ENCODE results near the gene POLR2L.

Gene POLR2L

DNA sequence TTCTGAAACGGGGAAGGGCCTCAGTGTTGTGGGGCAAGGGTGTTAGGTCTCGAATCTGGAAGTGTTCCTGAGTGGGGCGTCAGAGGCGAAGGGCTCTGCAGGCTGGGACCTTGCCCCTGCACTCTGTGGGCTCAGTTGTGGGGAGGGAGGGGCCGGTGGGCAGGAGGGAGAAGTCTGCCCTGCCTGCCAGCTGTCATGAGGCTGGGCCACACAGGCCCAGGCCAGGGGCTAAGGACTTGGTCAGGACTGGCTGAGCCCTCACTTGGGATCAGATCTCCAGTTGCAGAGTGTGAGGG is 14.5 kb downstream of the POLR2L start, which contains the start of gene CRACR2B:
Gene CRACR2B (plus strand): TSS at position 23 of the 296 bp plus-strand sequence. CDS start 689 bp downstream, outside the sequence.
- DNase-seq (ENCODE audit: low read depth in 2 of 3, low spot score in 1 of 3) = no peak

DNA sequence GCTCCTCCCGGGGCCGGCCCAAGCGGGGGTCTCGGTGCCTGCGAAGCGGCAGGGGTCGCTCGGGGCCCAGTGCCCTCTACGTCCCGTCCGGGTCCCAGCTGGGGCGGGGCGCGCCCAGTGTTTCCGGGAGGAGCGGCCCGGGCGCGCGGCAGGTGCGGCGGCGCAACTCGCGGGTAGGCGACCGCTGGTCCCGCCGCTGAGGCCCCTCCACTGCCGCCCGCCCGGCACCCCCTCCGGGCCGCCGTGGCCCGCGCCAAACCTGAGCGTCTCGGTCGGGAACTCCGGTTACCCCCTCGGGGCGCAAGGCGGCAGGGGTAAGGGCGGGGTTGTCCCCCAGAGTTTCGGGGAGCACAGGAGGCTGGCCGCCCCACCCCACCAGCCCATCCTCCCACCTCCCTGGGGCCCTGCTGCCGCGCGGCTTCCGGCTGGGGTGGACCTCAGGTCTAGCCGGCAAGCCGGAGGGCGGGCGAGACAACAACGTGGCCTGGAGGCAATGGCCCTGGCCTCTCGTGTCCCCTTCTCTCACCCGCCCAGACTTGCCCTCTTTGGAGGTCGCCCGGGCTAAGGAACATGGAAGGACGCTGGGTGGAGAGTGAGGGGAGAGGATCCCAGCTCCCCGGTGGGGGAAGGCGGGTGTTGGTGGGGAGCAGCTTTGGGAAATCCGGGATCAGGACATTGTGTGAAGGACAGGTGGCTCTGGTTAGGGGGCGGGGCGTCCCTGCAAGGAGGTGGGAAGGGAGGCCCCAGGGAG is 15.0 kb downstream of the POLR2L start:
- DNase-seq (ENCODE audit: low read depth in 2 of 3, low spot score in 1 of 3) = no peak

DNA sequence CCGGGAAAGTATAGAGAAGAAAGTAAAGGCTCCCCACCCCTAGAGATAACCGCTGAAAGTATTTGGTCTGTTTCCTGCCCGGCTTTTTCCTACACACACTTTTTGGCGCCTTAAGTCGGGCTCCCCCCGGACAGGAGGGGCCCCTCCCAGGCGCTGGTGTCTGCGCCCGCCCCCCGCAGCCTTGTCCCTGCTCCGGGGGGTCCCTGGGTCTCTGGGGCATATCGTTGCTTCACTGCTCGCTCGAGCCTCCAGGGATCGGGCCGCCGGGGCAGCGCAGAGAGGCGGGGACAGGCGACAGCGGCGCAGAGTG is 15.5 kb downstream of the POLR2L start:
- DNase-seq (ENCODE audit: low read depth in 2 of 3, low spot score in 1 of 3) = no peak

DNA sequence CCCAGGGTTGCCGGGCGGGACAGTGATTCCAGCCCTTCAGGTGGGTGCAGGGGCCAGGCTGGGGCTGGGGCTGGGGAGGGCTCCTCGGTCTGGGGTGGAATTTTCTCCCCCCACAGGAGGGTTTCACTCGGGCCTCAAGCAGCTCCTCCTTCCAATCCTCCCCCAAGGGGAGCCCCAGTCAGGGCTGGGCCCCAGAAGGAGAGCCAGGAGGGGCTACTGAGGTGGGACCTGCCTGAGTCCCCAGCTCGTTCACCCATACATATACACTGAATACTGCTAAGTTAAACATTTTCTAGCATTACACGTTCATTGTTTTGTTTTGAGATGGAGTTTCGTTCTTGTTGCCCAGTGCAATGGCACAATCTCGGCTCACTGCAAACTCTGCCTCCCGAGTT is 16.1 kb downstream of the POLR2L start:
- no peak for DNase-seq (ENCODE audit: low read depth in 2 of 3, low spot score in 1 of 3)

DNA sequence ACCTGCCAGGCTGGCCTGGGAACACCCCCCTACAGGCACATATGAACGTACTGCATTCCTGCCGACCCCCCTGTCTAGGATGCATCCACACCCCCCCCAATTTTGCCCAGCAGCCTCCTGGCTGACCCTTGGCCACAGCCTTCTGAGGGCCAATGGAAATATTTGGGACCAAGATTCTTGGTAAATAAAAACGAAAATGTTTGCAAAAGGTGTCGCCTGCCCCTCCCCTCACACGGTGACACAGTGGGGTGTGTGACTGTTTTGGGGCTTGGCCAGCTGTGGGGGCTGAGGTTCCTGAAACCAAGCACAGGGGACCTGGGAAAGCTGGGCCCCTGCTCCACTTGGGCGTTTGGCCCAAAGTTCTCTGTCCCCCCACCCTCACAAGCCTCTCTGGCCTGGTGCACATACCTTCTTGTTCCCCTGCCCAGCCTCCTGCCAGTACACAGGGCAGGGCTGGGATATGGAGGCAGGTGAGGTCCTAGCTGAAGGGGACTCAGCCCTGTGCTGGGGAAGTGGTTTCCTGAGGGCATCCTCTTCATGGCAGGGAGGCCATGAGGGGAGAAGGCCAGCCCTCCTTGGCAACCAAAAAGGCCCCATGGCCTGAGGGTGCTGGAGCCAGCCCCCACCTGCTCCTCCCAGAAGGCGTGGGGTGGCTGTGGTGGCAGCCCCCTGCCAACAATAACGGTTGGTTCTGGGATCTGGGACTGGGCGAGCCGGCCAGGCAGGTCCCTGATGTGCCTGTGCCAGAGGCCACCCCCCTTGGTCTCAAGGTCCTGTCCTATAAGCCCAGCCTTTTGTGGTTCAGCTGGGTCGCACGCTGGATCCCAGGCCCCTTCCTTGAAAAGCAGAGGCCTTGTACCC is 16.7 kb downstream of the POLR2L start:
- DNase-seq (ENCODE audit: low read depth in 2 of 3, low spot score in 1 of 3) = no peak

DNA sequence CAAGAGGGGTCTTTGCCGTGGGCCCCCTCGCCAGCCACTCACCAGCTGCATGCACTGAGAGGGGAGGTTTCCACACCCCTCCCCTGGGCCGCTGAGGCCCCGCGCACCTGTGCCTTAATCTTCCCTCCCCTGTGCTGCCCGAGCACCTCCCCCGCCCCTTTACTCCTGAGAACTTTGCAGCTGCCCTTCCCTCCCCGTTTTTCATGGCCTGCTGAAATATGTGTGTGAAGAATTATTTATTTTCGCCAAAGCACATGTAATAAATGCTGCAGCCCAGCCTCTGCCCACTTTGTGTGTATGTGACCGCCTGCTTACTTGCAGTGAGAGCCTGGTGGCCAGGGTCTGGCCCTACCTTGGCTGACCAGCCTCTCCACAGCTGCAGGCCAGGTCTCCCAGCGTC is 17.4 kb downstream of the POLR2L start:
- DNase-seq (ENCODE audit: low read depth in 2 of 3, low spot score in 1 of 3) = no peak

DNA sequence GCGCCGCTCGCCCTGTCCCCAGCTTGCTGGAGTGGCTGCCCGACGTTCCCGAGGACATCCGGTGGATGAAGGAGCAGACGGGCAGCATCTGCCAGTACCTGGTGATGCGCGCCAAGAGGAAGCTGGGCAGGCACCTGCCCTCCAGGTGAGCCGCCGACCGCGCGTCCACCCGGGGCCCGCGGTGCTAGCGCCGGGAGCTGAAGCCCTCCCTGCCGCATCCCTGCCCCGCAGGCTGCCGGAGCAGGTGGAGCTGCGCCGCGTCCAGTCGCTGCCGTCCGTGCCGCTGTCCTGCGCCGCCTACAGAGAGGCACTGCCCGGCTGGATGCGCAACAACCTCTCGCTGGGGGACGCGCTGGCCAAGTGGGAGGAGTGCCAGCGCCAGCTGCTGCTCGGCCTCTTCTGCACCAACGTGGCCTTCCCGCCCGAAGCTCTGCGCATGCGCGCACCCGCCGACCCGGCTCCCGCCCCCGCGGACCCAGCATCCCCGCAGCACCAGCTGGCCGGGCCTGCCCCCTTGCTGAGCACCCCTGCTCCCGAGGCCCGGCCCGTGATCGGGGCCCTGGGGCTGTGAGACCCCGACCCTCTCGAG is 17.9 kb downstream of the POLR2L start:
- DNase-seq (ENCODE audit: low read depth in 2 of 3, low spot score in 1 of 3) = no peak

DNA sequence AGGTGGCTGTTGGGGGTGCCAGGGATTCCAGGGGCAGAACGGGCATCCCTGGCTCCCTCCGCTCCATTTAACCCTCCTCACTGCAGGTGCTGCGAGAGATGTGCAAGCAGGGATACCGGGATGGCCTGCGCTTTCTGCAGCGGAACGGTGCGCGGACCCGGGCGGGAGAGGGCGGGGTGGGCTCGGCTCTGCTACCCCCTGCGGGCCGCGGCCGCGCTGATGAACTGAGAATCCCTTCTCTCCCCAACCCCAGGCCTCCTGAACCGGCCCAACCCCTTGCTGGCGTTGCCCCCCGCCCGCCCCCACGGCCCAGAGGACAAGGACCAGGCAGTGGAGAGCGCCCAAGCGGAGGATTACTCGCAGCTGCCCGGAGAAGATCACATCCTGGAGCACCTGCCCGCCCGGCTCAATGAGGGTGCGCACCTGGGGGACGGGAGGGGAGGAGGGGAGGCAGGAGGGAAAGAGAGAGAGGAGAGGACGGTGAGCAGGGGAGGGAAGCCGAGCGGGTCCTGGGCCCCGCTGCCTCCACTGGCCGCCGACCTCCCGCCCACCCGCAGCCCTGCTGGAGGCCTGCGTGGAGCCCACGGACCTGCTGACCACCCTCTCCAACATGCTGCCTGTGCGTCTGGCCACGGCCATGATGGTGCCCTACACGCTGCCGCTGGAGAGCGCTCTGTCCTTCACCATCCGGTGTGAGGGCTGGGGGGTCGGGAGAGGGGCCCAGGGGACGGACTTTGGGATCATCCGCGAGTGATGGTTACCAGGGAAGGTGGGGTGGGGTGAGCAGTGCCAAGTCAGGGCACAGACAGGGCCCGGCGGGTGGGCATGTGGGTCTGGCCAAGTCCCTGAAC is 18.7 kb downstream of the POLR2L start:
- no peak for DNase-seq (ENCODE audit: low read depth in 2 of 3, low spot score in 1 of 3)

DNA sequence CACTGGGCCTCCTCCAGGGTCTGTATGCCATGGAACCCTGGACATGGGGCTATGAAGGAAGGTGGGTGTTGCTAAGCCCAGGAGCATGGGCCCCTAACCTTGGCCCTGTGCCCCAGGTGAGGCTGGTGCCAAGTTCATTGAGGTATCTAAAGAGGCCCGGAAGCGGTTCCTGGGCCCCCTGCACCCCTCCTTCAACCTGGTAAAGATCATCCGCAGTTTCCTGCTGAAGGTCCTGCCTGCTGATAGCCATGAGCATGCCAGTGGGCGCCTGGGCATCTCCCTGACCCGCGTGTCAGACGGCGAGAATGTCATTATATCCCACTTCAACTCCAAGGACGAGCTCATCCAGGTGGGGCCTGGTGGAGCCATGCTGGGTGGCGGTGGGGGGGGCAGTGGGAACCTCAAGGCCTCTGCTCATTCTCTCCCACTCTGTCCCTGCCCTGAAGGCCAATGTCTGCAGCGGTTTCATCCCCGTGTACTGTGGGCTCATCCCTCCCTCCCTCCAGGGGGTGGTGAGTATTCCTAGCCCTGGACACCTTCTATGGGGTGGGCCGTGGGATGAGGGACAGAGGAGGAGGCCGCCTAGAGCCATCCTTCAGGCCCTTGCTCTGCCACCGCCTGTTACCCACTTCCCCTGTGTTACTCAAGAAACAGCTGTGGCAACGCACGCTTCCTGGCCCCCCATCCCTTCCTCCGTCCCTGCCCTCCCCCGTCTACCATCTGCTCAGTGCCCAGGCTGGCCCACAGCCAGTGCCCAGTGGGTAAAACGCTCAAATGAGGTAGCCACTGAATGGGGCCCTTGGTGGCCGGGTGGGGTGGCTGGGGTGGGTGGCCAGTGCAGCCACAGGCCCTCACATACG is 20.6 kb downstream of the POLR2L start:
- no peak for DNase-seq (ENCODE audit: low read depth in 2 of 3, low spot score in 1 of 3)

DNA sequence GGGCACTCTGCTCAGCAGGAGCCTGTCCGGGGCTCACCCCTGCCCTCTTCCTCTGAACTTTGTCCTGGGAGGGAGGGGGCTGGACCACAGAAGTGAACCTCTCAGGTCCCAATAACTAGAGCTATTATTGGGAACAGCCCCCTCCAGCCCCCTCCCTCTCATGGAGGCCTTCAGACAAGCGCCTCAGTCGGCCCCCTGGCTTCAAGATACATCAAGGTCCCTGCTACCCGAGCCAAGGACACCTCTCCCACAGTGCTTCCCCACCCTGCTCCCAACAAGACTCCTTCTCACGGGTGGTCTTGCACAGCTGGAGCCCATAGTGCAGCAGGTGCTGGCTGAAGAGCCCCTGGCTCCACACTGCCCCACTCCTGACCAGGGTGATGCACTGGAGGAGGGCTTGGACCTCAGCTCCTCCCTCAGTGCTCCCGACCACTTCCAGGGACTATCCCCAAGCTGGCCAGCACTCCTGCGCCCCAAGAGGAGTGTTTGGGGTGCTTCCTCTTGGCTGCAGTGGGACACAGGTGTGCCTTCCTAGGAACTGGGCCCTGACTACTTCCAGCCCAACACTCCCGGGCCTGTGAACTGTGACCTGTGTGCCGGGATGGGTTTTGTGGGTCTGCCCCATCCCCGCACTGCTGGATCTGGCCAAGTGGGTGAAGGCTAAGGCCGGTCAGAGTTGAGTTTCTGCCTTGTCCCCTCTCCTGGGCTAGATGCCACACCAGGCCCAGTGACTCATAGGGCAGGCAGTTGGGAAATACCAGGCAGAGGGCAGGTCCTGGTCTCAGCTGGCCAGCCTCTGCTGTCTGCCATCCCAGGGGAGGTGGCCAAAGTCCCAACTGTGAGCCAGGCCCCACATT is 21.4 kb downstream of the POLR2L start:
- DNase-seq (ENCODE audit: low read depth in 2 of 3, low spot score in 1 of 3) = no peak

DNA sequence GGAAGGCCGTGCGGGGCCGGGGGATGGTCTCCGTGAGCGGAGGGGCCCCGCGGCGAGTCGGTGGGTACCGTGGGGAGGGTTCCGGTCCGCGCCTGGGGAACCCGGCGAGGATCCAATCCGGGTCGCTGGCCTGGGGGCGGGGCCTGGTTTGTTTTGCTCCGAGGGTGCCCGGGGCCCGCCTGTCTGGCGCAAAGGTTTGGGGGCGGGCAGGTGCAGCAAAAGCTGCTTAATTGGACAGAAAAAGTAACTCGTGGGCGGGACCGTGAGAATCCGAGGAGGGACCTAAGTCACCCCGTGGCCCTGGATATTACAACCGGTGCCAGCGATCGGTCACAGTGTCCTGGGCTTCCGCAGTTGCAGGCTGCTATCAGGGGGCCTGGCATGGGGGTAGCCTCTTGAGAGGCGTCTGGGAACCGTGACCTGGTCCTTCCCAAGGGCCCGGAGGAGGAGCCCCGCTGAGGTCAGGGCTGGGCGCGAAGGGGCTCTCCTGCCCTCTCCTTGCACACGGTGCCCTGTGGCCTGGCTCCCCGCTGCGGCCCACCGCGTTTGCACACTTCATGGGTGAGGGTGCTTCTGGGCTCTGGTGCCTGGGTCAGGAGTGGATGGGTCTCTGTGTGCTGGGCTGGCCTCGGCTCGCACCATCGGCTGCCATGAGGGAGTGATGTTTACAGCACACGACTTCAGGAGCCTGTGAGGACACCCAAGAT is 22.2 kb downstream of the POLR2L start:
- peak; percentile 85 to 88 (median 88) for DNase-seq (ENCODE audit: low read depth in 2 of 3, low spot score in 1 of 3)

DNA sequence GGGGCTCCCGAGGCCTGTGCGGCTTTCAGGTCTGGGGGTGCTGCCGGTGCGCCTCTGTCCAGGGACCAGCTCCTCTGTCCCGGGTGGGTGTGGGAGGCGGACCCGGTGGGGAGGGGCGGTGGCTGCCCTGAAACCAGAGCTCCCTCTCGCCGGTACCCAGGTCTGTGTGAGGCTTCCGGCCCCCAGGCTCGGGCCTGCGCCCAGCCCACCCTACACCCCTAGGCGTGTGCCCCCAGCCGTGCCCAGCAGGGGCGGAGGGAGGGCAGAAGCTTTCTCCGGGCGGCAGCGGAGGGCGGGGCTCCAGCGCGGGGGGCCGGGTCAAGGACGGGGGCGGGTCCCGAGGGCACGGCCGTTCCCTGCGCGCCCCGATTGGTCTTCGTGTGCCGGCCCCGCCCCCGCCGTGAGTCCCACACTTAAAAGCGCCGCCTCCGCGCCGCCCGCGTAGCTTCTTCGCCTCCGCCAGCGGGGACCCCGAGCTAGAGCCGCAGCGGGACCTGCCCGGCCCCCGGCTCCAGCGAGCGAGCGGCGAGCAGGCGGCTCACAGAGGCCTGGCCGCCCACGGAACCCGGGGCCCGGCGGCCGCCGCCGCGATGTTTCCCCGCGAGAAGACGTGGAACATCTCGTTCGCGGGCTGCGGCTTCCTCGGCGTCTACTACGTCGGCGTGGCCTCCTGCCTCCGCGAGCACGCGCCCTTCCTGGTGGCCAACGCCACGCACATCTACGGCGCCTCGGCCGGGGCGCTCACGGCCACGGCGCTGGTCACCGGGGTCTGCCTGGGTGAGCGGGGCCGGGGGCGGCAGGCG is 23.0 kb downstream of the POLR2L start:
- DNase-seq (ENCODE audit: low read depth in 2 of 3, low spot score in 1 of 3) = peak; percentile 78 to 91 (median 84)

DNA sequence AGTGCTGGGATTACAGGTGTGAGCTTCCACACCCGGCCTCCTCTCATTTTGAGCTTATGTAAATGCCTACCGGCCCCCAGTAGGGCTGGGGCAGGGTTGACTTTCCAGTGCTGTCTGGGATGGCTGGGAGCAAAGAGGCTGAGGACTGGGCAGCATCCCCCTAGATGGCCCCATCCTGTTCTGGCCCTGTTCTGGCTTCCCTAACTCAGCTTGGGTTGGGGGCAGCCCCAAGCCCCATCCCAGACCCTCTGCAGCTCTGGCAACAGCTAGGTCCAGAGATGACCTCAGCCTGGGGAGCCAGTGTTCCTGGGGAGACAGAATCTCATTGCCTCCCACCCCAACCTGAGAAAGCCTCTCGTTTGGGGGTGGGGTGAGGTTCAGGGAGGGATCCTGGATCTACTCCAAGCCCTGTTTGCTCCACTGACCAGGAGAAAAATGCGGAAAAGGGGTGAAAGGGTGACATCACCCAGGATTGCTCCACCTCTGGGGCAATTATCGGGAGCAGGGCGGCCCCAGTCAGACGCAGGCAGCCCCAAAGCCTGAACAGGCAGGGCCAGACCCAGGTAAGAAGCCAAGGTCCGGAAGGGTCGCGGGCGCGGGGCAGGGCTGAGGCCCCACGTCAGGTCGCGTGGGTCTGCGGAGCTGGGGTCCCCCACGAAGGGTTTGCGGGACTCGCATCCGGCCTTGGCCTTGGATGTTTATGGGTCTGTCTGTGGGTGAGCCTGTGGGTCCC is 23.8 kb downstream of the POLR2L start, which contains the start of gene PNPLA2:
Gene PNPLA2 (plus strand): TSS at position 519 of the 733 bp plus-strand sequence. CDS start 805 bp downstream, outside the sequence.
- DNase-seq (ENCODE audit: low read depth in 2 of 3, low spot score in 1 of 3) = no peak

DNA sequence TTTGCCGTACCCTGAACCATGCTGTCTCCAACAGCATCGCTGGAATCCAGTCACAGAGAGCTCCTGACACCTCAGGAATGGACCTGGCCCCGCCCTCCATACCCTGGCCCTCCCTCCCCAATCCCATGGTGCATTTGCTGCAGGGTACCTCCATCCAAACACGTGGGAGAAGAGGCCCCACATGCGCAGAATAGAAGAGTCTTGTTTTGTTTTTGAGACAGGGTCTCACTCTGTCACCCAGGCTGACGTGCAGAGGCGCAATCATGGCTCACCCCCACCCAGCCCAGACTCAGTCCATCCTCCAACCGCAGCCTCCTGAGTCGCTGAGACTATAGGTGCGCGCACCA is 25.9 kb downstream of the POLR2L start:
- no peak for DNase-seq (ENCODE audit: low read depth in 2 of 3, low spot score in 1 of 3)

DNA sequence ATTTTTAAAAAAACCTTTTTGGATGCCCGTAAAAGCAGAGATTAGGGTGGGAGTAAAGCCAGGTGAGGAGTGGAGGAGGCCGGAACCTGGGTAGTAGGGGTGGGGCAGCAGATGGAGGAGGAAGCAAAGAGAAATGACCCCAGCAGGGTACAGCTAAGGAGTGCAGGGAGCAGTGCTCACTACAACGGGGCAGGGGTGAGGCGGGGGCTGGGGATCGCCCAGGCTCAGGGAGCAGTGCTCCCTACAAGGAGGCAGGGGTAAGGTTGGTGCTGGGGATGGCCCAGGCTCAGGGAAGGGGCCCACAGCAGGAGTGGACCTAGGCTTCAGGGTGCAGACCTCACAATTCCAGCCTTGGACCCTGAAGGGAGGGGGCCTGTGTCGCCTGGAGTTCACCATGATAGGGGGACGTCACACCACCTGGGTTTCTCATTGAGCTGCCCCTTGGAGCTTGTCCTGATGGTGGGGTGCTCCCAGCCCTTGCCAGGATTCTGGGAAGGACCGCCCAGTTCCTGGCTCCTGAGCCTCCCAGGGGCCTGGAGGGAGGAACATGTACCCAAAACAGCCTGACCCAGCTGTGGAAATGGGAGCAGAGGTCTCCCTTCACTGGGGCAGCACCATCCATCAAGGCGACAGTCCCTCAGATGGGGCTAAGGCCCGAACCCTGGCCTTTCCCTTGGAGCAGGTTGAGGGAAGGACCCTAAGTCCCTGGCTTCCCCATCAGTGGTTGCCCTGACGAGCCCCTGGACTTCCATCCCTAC is 26.5 kb downstream of the POLR2L start:
- no peak for DNase-seq (ENCODE audit: low read depth in 2 of 3, low spot score in 1 of 3)

DNA sequence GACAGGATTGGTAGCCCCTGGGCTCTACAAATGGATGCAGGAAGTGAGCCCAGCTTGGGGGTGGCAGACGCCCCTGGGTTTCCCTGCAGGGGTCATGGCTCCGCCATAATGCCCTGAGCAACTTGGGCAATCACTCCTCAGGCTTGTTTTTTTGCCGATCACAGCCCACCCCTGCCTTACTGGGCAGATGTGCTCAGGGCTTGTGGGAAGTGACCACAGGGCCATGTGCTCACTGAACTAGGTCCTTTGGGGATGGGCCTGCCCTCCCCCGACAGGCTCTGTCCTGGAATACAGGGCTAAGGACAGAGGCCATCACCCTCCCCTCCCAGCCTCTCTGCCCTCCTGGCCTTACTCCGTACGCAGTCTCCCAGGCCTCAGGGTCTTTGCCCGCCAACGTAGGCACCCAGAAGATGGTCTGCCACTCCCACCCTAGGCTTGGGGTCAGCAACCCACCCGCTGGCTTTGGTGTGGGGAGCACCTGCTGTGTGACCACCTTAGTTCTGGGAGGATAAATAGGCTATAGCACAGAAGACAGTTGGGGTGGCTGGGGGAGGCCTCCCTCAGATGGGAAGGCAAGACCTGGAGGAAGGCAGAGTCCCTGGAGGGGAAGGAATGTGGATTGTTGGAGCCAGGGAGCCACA is 28.8 kb downstream of the POLR2L start:
- no peak for DNase-seq (ENCODE audit: low read depth in 2 of 3, low spot score in 1 of 3)

All from stimulated activated CD4-positive, alpha-beta T cell treated with anti-CD3 and anti-CD28 coated beads, Interleukin-12 subunit alpha, Interleukin-12 subunit beta, amount 100 ng/mL, for 48 hours (primary cell).